Stimulated activated effector memory CD8-positive, alpha-beta T cell treated with anti-CD3 and anti-CD28 coated beads, Interleukin-12 subunit alpha, Interleukin-12 subunit beta, amount 100 ng/mL, for 72 hours (primary cell): ENCODE results near the gene MCF2L2.

Experiments used
- ATAC-seq: fragments of 150-1000 bp; cut with Tn5 transposase; 2 replicates; pipeline ENCODE4 v1.10.0; 2021
- DNase-seq, 2 donors: peaks; one replicate each; pipeline ENCODE4 v3.0.0; 2021 to 2022; ENCODE audit warnings: low spot score in 2 of 2
- H3K27ac Mint-ChIP-seq: one replicate; pipeline ENCODE4 v1.8.0; 2022; ENCODE audit warnings: mild to moderate bottlenecking, mixed read lengths
- H3K36me3 Mint-ChIP-seq: one replicate; pipeline ENCODE4 v1.8.0; 2022; ENCODE audit warnings: mild to moderate bottlenecking, mixed read lengths
- H3K4me1 Mint-ChIP-seq: one replicate; pipeline ENCODE4 v1.8.0; 2022; ENCODE audit warnings: mixed read lengths
- H3K4me3 Mint-ChIP-seq: one replicate; pipeline ENCODE4 v1.8.0; 2022; ENCODE audit warnings: mild to moderate bottlenecking, mixed read lengths
- H3K9me3 Mint-ChIP-seq: one replicate; pipeline ENCODE4 v1.8.0; 2022; ENCODE audit warnings: mixed read lengths

The MCF2L2 gene

GRCh38 chr3:183341545-183342288 lies 86.7 kb downstream of the MCF2L2 start:
- Mint-ChIP-seq H3K36me3 (peaks cover 12% of the 10 kb centered on the region), H3K27ac (no peak overlapping the region), H3K4me3 (no peak overlapping the region), H3K9me3 (peaks cover 8% of the 10 kb centered on the region), H3K4me1 (peaks cover 8% of the 10 kb centered on the region)
- ATAC-seq: no peak
- DNase-seq: no peak

GRCh38 chr3:183340222-183340621 lies 88.2 kb downstream of the MCF2L2 start:
- H3K9me3 Mint-ChIP-seq: peaks cover 5% of the 10 kb centered on the region
- no peak overlapping the region for H3K4me3 Mint-ChIP-seq
- peaks cover 12% of the 10 kb centered on the region for H3K36me3 Mint-ChIP-seq
- no peak for DNase-seq
- ATAC-seq: no peak
- no peak overlapping the region for H3K27ac Mint-ChIP-seq
- H3K4me1 Mint-ChIP-seq: peaks cover 8% of the 10 kb centered on the region

GRCh38 chr3:183339461-183340086 lies 88.8 kb downstream of the MCF2L2 start:
- Mint-ChIP-seq H3K36me3 (peaks cover 12% of the 10 kb centered on the region), H3K4me1 (peaks cover 8% of the 10 kb centered on the region), H3K9me3 (peaks cover 2% of the 10 kb centered on the region), H3K4me3 (no peak overlapping the region), H3K27ac (no peak overlapping the region)
- ATAC-seq (no peak), DNase-seq (no peak)

GRCh38 chr3:183338520-183338919 lies 89.9 kb downstream of the MCF2L2 start:
- ATAC-seq (no peak), DNase-seq (no peak)
- Mint-ChIP-seq H3K4me1 (peaks cover 8% of the 10 kb centered on the region), H3K36me3 (peaks cover 12% of the 10 kb centered on the region), H3K4me3 (no peak overlapping the region), H3K27ac (no peak overlapping the region), H3K9me3 (no peaks in the 10 kb centered on the region)

GRCh38 chr3:183332487-183332886 lies 95.9 kb downstream of the MCF2L2 start:
- Mint-ChIP-seq H3K4me3 (no peak overlapping the region), H3K27ac (no peak overlapping the region), H3K4me1 (peaks cover 9% of the 10 kb centered on the region), H3K9me3 (no peaks in the 10 kb centered on the region), H3K36me3 (no peaks in the 10 kb centered on the region)
- DNase-seq (no peak), ATAC-seq (no peak)

- Mint-ChIP-seq H3K4me3 (no peak overlapping the region), H3K36me3 (no peaks in the 10 kb centered on the region), H3K4me1 (peaks cover 9% of the 10 kb centered on the region), H3K9me3 (no peaks in the 10 kb centered on the region), H3K27ac (no peak overlapping the region)
- ATAC-seq (no peak), DNase-seq (no peak)
Observed at GRCh38 chr3:183331498-183331897, 96.9 kb downstream of the MCF2L2 start.

GRCh38 chr3:183330881-183331280 lies 97.5 kb downstream of the MCF2L2 start:
- H3K4me3 Mint-ChIP-seq: no peak overlapping the region
- no peak overlapping the region for H3K27ac Mint-ChIP-seq
- H3K36me3 Mint-ChIP-seq: no peaks in the 10 kb centered on the region
- H3K4me1 Mint-ChIP-seq: peaks cover 9% of the 10 kb centered on the region
- ATAC-seq (no peak), DNase-seq (no peak)
- no peaks in the 10 kb centered on the region for H3K9me3 Mint-ChIP-seq

- DNase-seq: no peak
- no peaks in the 10 kb centered on the region for H3K36me3 Mint-ChIP-seq
- no peaks in the 10 kb centered on the region for H3K9me3 Mint-ChIP-seq
- no peak overlapping the region for H3K4me3 Mint-ChIP-seq
- peak; percentile 53 for ATAC-seq
- H3K4me1 Mint-ChIP-seq: peaks cover 9% of the 10 kb centered on the region
- no peak overlapping the region for H3K27ac Mint-ChIP-seq
Observed at GRCh38 chr3:183329543-183329942, 98.9 kb downstream of the MCF2L2 start.

GRCh38 chr3:183328823-183329222 lies 99.6 kb downstream of the MCF2L2 start:
- ATAC-seq (peak; percentile 51), DNase-seq (no peak)
- Mint-ChIP-seq H3K36me3 (no peaks in the 10 kb centered on the region), H3K27ac (no peak overlapping the region), H3K4me1 (peaks cover 9% of the 10 kb centered on the region), H3K9me3 (no peaks in the 10 kb centered on the region), H3K4me3 (no peak overlapping the region)

GRCh38 chr3:183328164-183328563 lies 100.3 kb downstream of the MCF2L2 start:
- Mint-ChIP-seq H3K4me3 (no peak overlapping the region), H3K9me3 (no peaks in the 10 kb centered on the region), H3K4me1 (peaks cover 9% of the 10 kb centered on the region), H3K36me3 (no peaks in the 10 kb centered on the region), H3K27ac (no peak overlapping the region)
- DNase-seq (no peak), ATAC-seq (no peak)

- no peaks in the 10 kb centered on the region for H3K36me3 Mint-ChIP-seq
- H3K27ac Mint-ChIP-seq: no peak overlapping the region
- no peak overlapping the region for H3K4me3 Mint-ChIP-seq
- H3K9me3 Mint-ChIP-seq: no peaks in the 10 kb centered on the region
- peaks cover 9% of the 10 kb centered on the region for H3K4me1 Mint-ChIP-seq
- DNase-seq (no peak), ATAC-seq (no peak)
Observed at GRCh38 chr3:183327343-183327742, 101.1 kb downstream of the MCF2L2 start.

GRCh38 chr3:183324083-183324482 lies 104.3 kb downstream of the MCF2L2 start:
- DNase-seq (no peak), ATAC-seq (no peak)
- Mint-ChIP-seq H3K27ac (no peak overlapping the region), H3K36me3 (no peaks in the 10 kb centered on the region), H3K9me3 (no peaks in the 10 kb centered on the region), H3K4me3 (no peak overlapping the region), H3K4me1 (peaks cover 9% of the 10 kb centered on the region)

GRCh38 chr3:183319371-183319770 lies 109.0 kb downstream of the MCF2L2 start:
- ATAC-seq (no peak), DNase-seq (no peak)
- Mint-ChIP-seq H3K36me3 (peaks cover 18% of the 10 kb centered on the region), H3K9me3 (no peaks in the 10 kb centered on the region), H3K4me1 (no peaks in the 10 kb centered on the region), H3K27ac (no peak overlapping the region), H3K4me3 (no peak overlapping the region)

GRCh38 chr3:183318877-183319276 lies 109.5 kb downstream of the MCF2L2 start:
- H3K36me3 Mint-ChIP-seq: peaks cover 18% of the 10 kb centered on the region
- DNase-seq: no peak
- H3K4me3 Mint-ChIP-seq: no peak overlapping the region
- H3K27ac Mint-ChIP-seq: no peak overlapping the region
- ATAC-seq: no peak
- H3K4me1 Mint-ChIP-seq: no peaks in the 10 kb centered on the region
- no peaks in the 10 kb centered on the region for H3K9me3 Mint-ChIP-seq

- H3K4me1 Mint-ChIP-seq: no peaks in the 10 kb centered on the region
- ATAC-seq (no peak), DNase-seq (no peak)
- H3K4me3 Mint-ChIP-seq: no peak overlapping the region
- no peaks in the 10 kb centered on the region for H3K9me3 Mint-ChIP-seq
- H3K27ac Mint-ChIP-seq: no peak overlapping the region
- peaks cover 18% of the 10 kb centered on the region for H3K36me3 Mint-ChIP-seq
Observed at GRCh38 chr3:183317886-183318865, 110.2 kb downstream of the MCF2L2 start.
